PC-9 (cell line): ENCODE measurements around the gene DBX1.

Experiments
- EZH2 ChIP-seq: fragments of 200-600 bp; sonication (generic); IDR thresholded peaks from 2 replicates; pipeline ENCODE4 v1.8.0; 2017; ENCODE audit warnings: antibody characterized with exemption, low read depth
- TF ChIP-seq, protein P1 (sequence below): fragments of 200-600 bp; sonication (generic); conservative IDR thresholded peaks from 2 replicates; pipeline ENCODE4 v1.6.1; 2017; ENCODE audit warnings: mixed run types, antibody characterized with exemption, mild to moderate bottlenecking, moderate library complexity

DNA sequence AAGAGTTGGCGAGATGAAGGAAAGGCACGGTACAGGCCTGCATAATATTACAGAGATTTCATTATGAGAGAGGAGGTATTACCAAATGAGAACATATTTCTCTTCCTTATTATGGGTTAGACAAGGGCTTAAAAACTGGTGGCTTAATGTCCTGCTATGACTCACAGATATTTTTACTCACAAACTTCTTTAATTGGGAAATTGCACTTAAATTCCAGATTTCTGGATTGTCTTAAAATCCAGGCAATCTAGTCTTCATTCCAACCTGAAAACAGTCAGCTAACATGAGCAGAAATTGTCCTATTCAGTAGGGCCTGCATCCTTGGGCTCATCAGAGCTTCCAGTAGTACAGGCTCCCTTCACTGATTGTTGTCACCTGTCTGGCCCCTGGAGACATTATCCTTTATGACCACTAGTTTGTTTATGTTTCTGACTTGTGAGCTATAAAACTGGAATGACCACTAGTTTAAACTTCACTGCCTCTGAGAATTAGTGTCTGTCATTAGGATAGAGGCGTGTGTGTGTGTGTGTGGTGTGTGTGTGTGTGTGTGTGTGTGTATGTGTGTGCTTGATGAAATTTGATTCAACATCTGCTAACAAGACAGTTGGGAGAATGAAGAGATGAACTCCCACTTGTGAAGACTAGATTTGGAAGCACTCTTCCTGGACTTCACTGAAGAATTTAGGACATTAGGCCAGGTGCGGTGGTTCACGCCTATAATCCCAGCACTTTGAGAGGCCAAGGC lies 25.1 kb downstream of the DBX1 start:
- TF ChIP-seq, protein P1, sequence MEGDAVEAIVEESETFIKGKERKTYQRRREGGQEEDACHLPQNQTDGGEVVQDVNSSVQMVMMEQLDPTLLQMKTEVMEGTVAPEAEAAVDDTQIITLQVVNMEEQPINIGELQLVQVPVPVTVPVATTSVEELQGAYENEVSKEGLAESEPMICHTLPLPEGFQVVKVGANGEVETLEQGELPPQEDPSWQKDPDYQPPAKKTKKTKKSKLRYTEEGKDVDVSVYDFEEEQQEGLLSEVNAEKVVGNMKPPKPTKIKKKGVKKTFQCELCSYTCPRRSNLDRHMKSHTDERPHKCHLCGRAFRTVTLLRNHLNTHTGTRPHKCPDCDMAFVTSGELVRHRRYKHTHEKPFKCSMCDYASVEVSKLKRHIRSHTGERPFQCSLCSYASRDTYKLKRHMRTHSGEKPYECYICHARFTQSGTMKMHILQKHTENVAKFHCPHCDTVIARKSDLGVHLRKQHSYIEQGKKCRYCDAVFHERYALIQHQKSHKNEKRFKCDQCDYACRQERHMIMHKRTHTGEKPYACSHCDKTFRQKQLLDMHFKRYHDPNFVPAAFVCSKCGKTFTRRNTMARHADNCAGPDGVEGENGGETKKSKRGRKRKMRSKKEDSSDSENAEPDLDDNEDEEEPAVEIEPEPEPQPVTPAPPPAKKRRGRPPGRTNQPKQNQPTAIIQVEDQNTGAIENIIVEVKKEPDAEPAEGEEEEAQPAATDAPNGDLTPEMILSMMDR = no peak
- TF ChIP-seq EZH2 = no peak
